OCI-LY7 (cell line): ENCODE measurements around the gene MED15. TPM values are rescaled to one million over a fixed set of nuclear protein-coding genes. Genes with fewer than 3 reads are reported as not detected.
A peak's percentile ranks its signal among the peaks of the same experiment; 100 is the strongest.

Experiments
- BruUV-seq: library from RNA; stranded (reverse); fragments of 400-500 nt; replicated peaks from 2 replicates; lab custom pipeline; 2021; lab: Mats Ljungman, UMichigan
- CTCF ChIA-PET: fragments of 300-600 bp; sonication (Branson Sonifier 250); formaldehyde crosslinking; loops from one replicate; lab custom pipeline; 2022; ENCODE audit warnings: antibody characterized with exemption; ENCODE audit not compliant: unreplicated experiment; lab: Charles Lee
- POLR2A ChIA-PET: fragments of 300-600 bp; sonication (Branson Sonifier 250); formaldehyde crosslinking; loops from one replicate; lab custom pipeline; 2022; ENCODE audit warnings: antibody characterized with exemption; lab: Charles Lee
- DNase-seq: peaks from one replicate; pipeline ENCODE4 v3.0.0-alpha.2; 2015; ENCODE audit warnings: low spot score
- H2AFZ ChIP-seq: fragments of 200-600 bp; sonication (generic), shearing (Covaris generic); 2 replicates; pipeline ENCODE4 v1.6.1; 2014; ENCODE audit warnings: mild to moderate bottlenecking, antibody characterized with exemption, low read length, moderate library complexity
- H3K27ac ChIP-seq: fragments of 200-600 bp; sonication (generic); 2 replicates; pipeline ENCODE4 v1.5.1; 2014; ENCODE audit warnings: mixed run types, low read depth, mild to moderate bottlenecking, moderate library complexity, low read length, inconsistent platforms; ENCODE audit not compliant: poor library complexity, severe bottlenecking
- H3K36me3 ChIP-seq: fragments of 200-600 bp; sonication (generic); 2 replicates; pipeline ENCODE4 v1.6.1; 2014; ENCODE audit warnings: mild to moderate bottlenecking, antibody characterized with exemption, low read length, moderate library complexity, mixed read lengths; ENCODE audit not compliant: insufficient read depth
- H3K4me1 ChIP-seq: fragments of 200-600 bp; sonication (generic); 2 replicates; pipeline ENCODE4 v1.5.1; 2014; ENCODE audit warnings: mild to moderate bottlenecking, low read length; ENCODE audit not compliant: insufficient read depth, poor library complexity, severe bottlenecking
- H3K4me2 ChIP-seq: fragments of 200-600 bp; sonication (generic); 2 replicates; pipeline ENCODE4 v1.6.1; 2014; ENCODE audit warnings: mild to moderate bottlenecking, low read length
- H3K4me3 ChIP-seq: fragments of 200-600 bp; sonication (generic); 2 replicates; pipeline ENCODE4 v1.5.1; 2014; ENCODE audit warnings: mild to moderate bottlenecking, low read depth, low read length; ENCODE audit not compliant: poor library complexity, severe bottlenecking
- H3K79me2 ChIP-seq: fragments of 200-600 bp; sonication (generic); 2 replicates; pipeline ENCODE4 v1.6.1; 2016; ENCODE audit warnings: low read depth, mild to moderate bottlenecking, low read length, moderate library complexity, mixed read lengths; ENCODE audit not compliant: insufficient read depth
- H3K9me2 ChIP-seq: fragments of 200-600 bp; sonication (generic); 2 replicates; pipeline ENCODE4 v1.6.1; 2016; ENCODE audit warnings: mild to moderate bottlenecking, low read length, mixed read lengths; ENCODE audit not compliant: insufficient read depth
- H3K9me3 ChIP-seq: fragments of 200-600 bp; sonication (generic); 2 replicates; pipeline ENCODE4 v1.6.1; 2014; ENCODE audit warnings: mild to moderate bottlenecking, mixed run types, low read length, mixed read lengths
- H4K20me1 ChIP-seq: fragments of 200-600 bp; sonication (generic); 2 replicates; pipeline ENCODE4 v1.6.1; 2014; ENCODE audit warnings: mild to moderate bottlenecking, antibody characterized with exemption, low read length, moderate library complexity, mixed read lengths; ENCODE audit not compliant: insufficient read depth
- CTCF ChIP-seq: fragments of 200-600 bp; sonication (generic); conservative IDR thresholded peaks from 2 replicates; pipeline ENCODE4 v1.5.1; 2014; ENCODE audit warnings: mild to moderate bottlenecking, antibody characterized with exemption, low read length, moderate library complexity, mixed read lengths
- EZH2phosphoT487 ChIP-seq: fragments of 200-600 bp; sonication (generic); IDR thresholded peaks from 2 replicates; pipeline ENCODE4 v1.6.1; 2018; ENCODE audit warnings: low read depth, borderline replicate concordance, mild to moderate bottlenecking, mixed run types, antibody characterized with exemption, low read length, moderate library complexity, mixed read lengths
- intact Hi-C: fragments of 100-400 bp; cut with micrococcal nuclease; formaldehyde crosslinking; loops from one replicate; pipeline ENCODE4 v1.10.0; 2022; ENCODE audit not compliant: unreplicated experiment
- total RNA-seq, 2 experiments: library from RNA; depleted of rRNA in 1 of 2; stranded (reverse); fragments of >200 nt in 1 of 2; shearing (Covaris generic) in 1 of 2; gene quantifications; 2 replicates each; pipeline ENCODE4 v1.2.3, GENCODE V29; 2014 to 2022

The MED15 gene
- total RNA-seq, 2 experiments from 2014 or later, result 28.7 to 79.2 TPM

GRCh38 chr22:20600137-20600673 is 92.8 kb downstream of the MED15 start:
- no peak overlapping the region for H3K27ac ChIP-seq
- H2AFZ ChIP-seq, result no peak overlapping the region
- no peak for DNase-seq
- no peaks in the 10 kb centered on the region for H3K4me1 ChIP-seq
- no TSS peak for BruUV-seq
- intact Hi-C loops, result no loop called here
- H3K79me2 ChIP-seq, result no peaks in the 10 kb centered on the region
- H3K4me2 ChIP-seq, result no peak overlapping the region
- CTCF ChIA-PET, result no interaction called here
- H4K20me1 ChIP-seq, result no peaks in the 10 kb centered on the region
- POLR2A ChIA-PET, result interaction anchor here (0.6 kb wide), 1 partner anchor 986 kb away, joined by 3 read pairs; no protein-coding TSS in a partner anchor
- no peaks in the 10 kb centered on the region for H3K9me2 ChIP-seq
- no peak for TF ChIP-seq EZH2phosphoT487
- no peak overlapping the region for H3K4me3 ChIP-seq
- H3K36me3 ChIP-seq, result no peaks in the 10 kb centered on the region
- no peaks in the 10 kb centered on the region for H3K9me3 ChIP-seq

GRCh38 chr22:20601308-20601707 is 93.9 kb downstream of the MED15 start:
- no peak for DNase-seq
- CTCF ChIA-PET, result no interaction called here

GRCh38 chr22:20602609-20603164 is 95.3 kb downstream of the MED15 start:
- Histone ChIP-seq H3K9me2 (no peaks in the 10 kb centered on the region), H3K4me3 (no peak overlapping the region), H4K20me1 (no peaks in the 10 kb centered on the region), H3K27ac (no peak overlapping the region), H3K4me1 (no peaks in the 10 kb centered on the region), H3K9me3 (no peaks in the 10 kb centered on the region), H3K36me3 (no peaks in the 10 kb centered on the region), H3K4me2 (no peak overlapping the region), H3K79me2 (no peaks in the 10 kb centered on the region), H2AFZ (no peak overlapping the region)
- DNase-seq, result no peak
- intact Hi-C loops, result no loop called here
- ChIA-PET POLR2A (no interaction called here), CTCF (no interaction called here)
- BruUV-seq, result no TSS peak
- TF ChIP-seq EZH2phosphoT487, result no peak
- 0 out of 2 replicates have a peak, but pooled peaks have one; percentile 16 for TF ChIP-seq CTCF

More at GRCh38 chr22:20601308-20601707, 93.9 kb downstream of the MED15 start:
- H2AFZ ChIP-seq, result no peak overlapping the region
- H3K4me1 ChIP-seq, result no peaks in the 10 kb centered on the region
- POLR2A ChIA-PET, result no interaction called here
- TF ChIP-seq EZH2phosphoT487 (no peak), CTCF (no peak)
- BruUV-seq, result no TSS peak
- no peaks in the 10 kb centered on the region for H3K9me3 ChIP-seq
- no peak overlapping the region for H3K27ac ChIP-seq
- H3K36me3 ChIP-seq, result no peaks in the 10 kb centered on the region
- no peak overlapping the region for H3K4me2 ChIP-seq
- intact Hi-C loops, result no loop called here
- H3K79me2 ChIP-seq, result no peaks in the 10 kb centered on the region
- H4K20me1 ChIP-seq, result no peaks in the 10 kb centered on the region
- H3K4me3 ChIP-seq, result no peak overlapping the region
- no peaks in the 10 kb centered on the region for H3K9me2 ChIP-seq
